Dendritic cell treated with granulocyte-macrophage colony-stimulating factor and Interleukin-4, amounts not matched to agents 40 ng/mL and 50 ng/mL, for 4 days (primary cell): ENCODE results near the gene HSCB.

ENCODE experiments used
- H3K27ac Mint-ChIP-seq: one replicate; pipeline ENCODE4 v1.8.0; 2022; ENCODE audit warnings: mild to moderate bottlenecking, mixed read lengths
- H3K27me3 Mint-ChIP-seq: one replicate; pipeline ENCODE4 v1.8.0; 2022; ENCODE audit warnings: mild to moderate bottlenecking, mixed read lengths
- H3K36me3 Mint-ChIP-seq: one replicate; pipeline ENCODE4 v1.8.0; 2022; ENCODE audit warnings: low read depth, mixed read lengths
- H3K4me1 Mint-ChIP-seq: one replicate; pipeline ENCODE4 v1.8.0; 2022; ENCODE audit warnings: low read depth, mixed read lengths
- H3K4me3 Mint-ChIP-seq: one replicate; pipeline ENCODE4 v1.8.0; 2022; ENCODE audit warnings: mild to moderate bottlenecking, moderate library complexity, mixed read lengths
- H3K9me3 Mint-ChIP-seq: one replicate; pipeline ENCODE4 v1.8.0; 2022; ENCODE audit warnings: mixed read lengths
- intact Hi-C: fragments of 100-400 bp; cut with micrococcal nuclease; formaldehyde crosslinking; loops from one replicate; pipeline ENCODE4 v1.15.0; 2022

HSCB gene

GRCh38 chr22:28791124-28791523, 49.3 kb downstream of the HSCB start:
- intact Hi-C loops, result loop anchor here (2.0 kb wide), 1 partner anchor 38 kb away; no protein-coding TSS in a partner anchor
- H3K9me3 Mint-ChIP-seq, result no peaks in the 10 kb centered on the region
- H3K27me3 Mint-ChIP-seq, result no peaks in the 10 kb centered on the region
- peaks cover 72% of the 10 kb centered on the region for H3K36me3 Mint-ChIP-seq
- no peak overlapping the region for H3K27ac Mint-ChIP-seq
- H3K4me3 Mint-ChIP-seq, result no peak overlapping the region
- H3K4me1 Mint-ChIP-seq, result peaks cover 25% of the 10 kb centered on the region

GRCh38 chr22:28791841-28792490, 50.1 kb downstream of the HSCB start:
- H3K36me3 Mint-ChIP-seq, result peaks cover 72% of the 10 kb centered on the region
- H3K4me3 Mint-ChIP-seq, result no peak overlapping the region
- no peaks in the 10 kb centered on the region for H3K9me3 Mint-ChIP-seq
- intact Hi-C loops, result loop anchor here (2.0 kb wide), 1 partner anchor 37 kb away; no protein-coding TSS in a partner anchor
- peak overlapping the region; percentile 46 for H3K27ac Mint-ChIP-seq
- H3K4me1 Mint-ChIP-seq, result peaks cover 31% of the 10 kb centered on the region
- no peaks in the 10 kb centered on the region for H3K27me3 Mint-ChIP-seq

- no peaks in the 10 kb centered on the region for H3K9me3 Mint-ChIP-seq
- H3K27ac Mint-ChIP-seq, result peak overlapping the region; percentile 46
- peaks cover 34% of the 10 kb centered on the region for H3K4me1 Mint-ChIP-seq
- H3K36me3 Mint-ChIP-seq, result peaks cover 72% of the 10 kb centered on the region
- H3K27me3 Mint-ChIP-seq, result no peaks in the 10 kb centered on the region
- intact Hi-C loops, result no loop called here
- H3K4me3 Mint-ChIP-seq, result no peak overlapping the region
Observed at GRCh38 chr22:28792491-28793383, 50.9 kb downstream of the HSCB start.

- H3K9me3 Mint-ChIP-seq, result no peaks in the 10 kb centered on the region
- intact Hi-C loops, result no loop called here
- H3K4me3 Mint-ChIP-seq, result no peak overlapping the region
- peaks cover 43% of the 10 kb centered on the region for H3K4me1 Mint-ChIP-seq
- H3K36me3 Mint-ChIP-seq, result peaks cover 73% of the 10 kb centered on the region
- H3K27ac Mint-ChIP-seq, result no peak overlapping the region
- no peaks in the 10 kb centered on the region for H3K27me3 Mint-ChIP-seq
Observed at GRCh38 chr22:28793976-28794584, 52.2 kb downstream of the HSCB start.

- intact Hi-C loops, result no loop called here
- H3K27ac Mint-ChIP-seq, result peak overlapping the region; percentile 43
- H3K4me3 Mint-ChIP-seq, result no peak overlapping the region
- H3K9me3 Mint-ChIP-seq, result no peaks in the 10 kb centered on the region
- peaks cover 74% of the 10 kb centered on the region for H3K36me3 Mint-ChIP-seq
- no peaks in the 10 kb centered on the region for H3K27me3 Mint-ChIP-seq
- peaks cover 44% of the 10 kb centered on the region for H3K4me1 Mint-ChIP-seq
Observed at GRCh38 chr22:28795071-28795693, 53.3 kb downstream of the HSCB start.

GRCh38 chr22:28795932-28796856, 54.4 kb downstream of the HSCB start:
- Mint-ChIP-seq H3K9me3 (no peaks in the 10 kb centered on the region), H3K27ac (no peak overlapping the region), H3K36me3 (peaks cover 83% of the 10 kb centered on the region), H3K27me3 (no peaks in the 10 kb centered on the region), H3K4me1 (peaks cover 42% of the 10 kb centered on the region), H3K4me3 (no peak overlapping the region)
- intact Hi-C loops, result no loop called here

GRCh38 chr22:28798810-28799605, 57.2 kb downstream of the HSCB start:
- intact Hi-C loops, result no loop called here
- H3K27me3 Mint-ChIP-seq, result no peaks in the 10 kb centered on the region
- H3K4me3 Mint-ChIP-seq, result peak overlapping the region; percentile 89
- H3K36me3 Mint-ChIP-seq, result peaks cover 71% of the 10 kb centered on the region
- H3K27ac Mint-ChIP-seq, result peak overlapping the region; percentile 100
- H3K9me3 Mint-ChIP-seq, result no peaks in the 10 kb centered on the region
- H3K4me1 Mint-ChIP-seq, result peaks cover 50% of the 10 kb centered on the region

- Mint-ChIP-seq H3K4me1 (peaks cover 52% of the 10 kb centered on the region), H3K27ac (peak overlapping the region; percentile 100), H3K27me3 (no peaks in the 10 kb centered on the region), H3K36me3 (peaks cover 66% of the 10 kb centered on the region), H3K9me3 (no peaks in the 10 kb centered on the region), H3K4me3 (peak overlapping the region; percentile 89)
- intact Hi-C loops, result loop anchor here (10.0 kb wide), 1 partner anchor 55 kb away; the partner anchor contains the start of genes CHEK2 and HSCB
Observed at GRCh38 chr22:28799606-28800307, 57.9 kb downstream of the HSCB start.

- peak within 1 kb of the TSS; percentile 89 for H3K4me3 Mint-ChIP-seq
- peak within 1 kb of the TSS; percentile 100 for H3K27ac Mint-ChIP-seq
- intact Hi-C loops, result loop anchor here (10.0 kb wide), 1 partner anchor 56 kb away; the partner anchor contains the start of genes CHEK2 and HSCB
- no peaks in the 10 kb centered on the region for H3K27me3 Mint-ChIP-seq
- H3K36me3 Mint-ChIP-seq, result peaks cover 62% of the 10 kb centered on the region
- peaks cover 48% of the 10 kb centered on the region for H3K4me1 Mint-ChIP-seq
- no peaks in the 10 kb centered on the region for H3K9me3 Mint-ChIP-seq
Observed at GRCh38 chr22:28800308-28801041, 58.6 kb downstream of the HSCB start, which contains the start of gene XBP1. TSS of gene XBP1 (minus strand) at chr22:28800569.

GRCh38 chr22:28801845-28802594, 60.2 kb downstream of the HSCB start:
- Mint-ChIP-seq H3K27me3 (no peaks in the 10 kb centered on the region), H3K36me3 (peaks cover 46% of the 10 kb centered on the region), H3K9me3 (no peaks in the 10 kb centered on the region), H3K27ac (peak overlapping the region; percentile 100), H3K4me1 (peaks cover 34% of the 10 kb centered on the region), H3K4me3 (peak overlapping the region; percentile 74)
- intact Hi-C loops, result loop anchor here (1.0 to 10.0 kb wide), 2 partner anchors 8 to 57 kb away; partner anchors contain the start of genes CHEK2 and HSCB
